B cell (primary cell): Measurements from ENCODE around the gene PROSER1.

Source experiments
- CTCF ChIP-seq: fragments of 200-600 bp; IDR thresholded peaks from one replicate; pipeline ENCODE4 v1.8.0; 2022; ENCODE audit warnings: antibody characterized with exemption, mild to moderate bottlenecking
- EZH2 ChIP-seq: IDR thresholded peaks from 2 replicates; pipeline ENCODE4 v1.6.1; 2012; ENCODE audit warnings: borderline replicate concordance, low read depth, mild to moderate bottlenecking, moderate library complexity, low read length; ENCODE audit not compliant: insufficient read depth, poor library complexity, severe bottlenecking

- TF ChIP-seq CTCF (no peak), EZH2 (no peak)
Observed at GRCh38 chr13:39038569-39039030, 711 bp upstream of the PROSER1 start.
